A549 (cell line): ENCODE results near the gene ASB1. TPM values are rescaled to one million over a fixed set of nuclear protein-coding genes. Genes with fewer than 3 reads are reported as not detected.

ENCODE experiments used
- ATAC-seq, 2 experiments: fragments of 200-7000 bp in 1 of 2; fragments of >200 bp in 1 of 2; cut with Nextera tagmentation in 1 of 2; cut with Tn5 transposase in 1 of 2; 3 replicates each; pipeline versions ENCODE4 v1.8.0 to v1.9.1; 2018 to 2020; ENCODE audit warnings: mild to moderate bottlenecking in 1 of 2, moderate library complexity in 1 of 2
- CTCF ChIA-PET: fragments of 300-600 bp; sonication (Branson Sonifier 250); formaldehyde crosslinking; extraction: SDS; loops from one replicate; lab custom pipeline; 2021; ENCODE audit warnings: antibody characterized with exemption, inconsistent platforms; lab: Yijun Ruan, JAX
- POLR2A ChIA-PET: fragments of 350-600 bp; formaldehyde crosslinking; extraction: SDS; loops from one replicate; lab custom pipeline; 2021; ENCODE audit warnings: antibody characterized with exemption, inconsistent platforms; lab: Yijun Ruan, JAX
- DNase-seq, 2 experiments: peaks; one replicate each; pipeline versions ENCODE4 v3.0.0 to v3.0.0-alpha.2; 2011 to 2016; ENCODE audit warnings: low read depth in 1 of 2, low spot score in 1 of 2
- FAIRE-seq: peaks from 2 replicates; lab custom pipeline; 2011; peaks lifted over from hg19 to GRCh38; lab: Jason Lieb, UNC
- H3K27ac ChIP-seq, 2 experiments: fragments of >200 bp; sonication (Bioruptor Twin); formaldehyde crosslinking; 3 replicates each; pipeline ENCODE4 v1.5.1; 2016 to 2017
- H3K4me1 ChIP-seq: fragments of >200 bp; sonication (Bioruptor Twin); formaldehyde crosslinking; 3 replicates; pipeline ENCODE4 v1.6.1; 2016
- H3K4me2 ChIP-seq: fragments of >200 bp; sonication (Bioruptor Twin); formaldehyde crosslinking; 3 replicates; pipeline ENCODE4 v1.6.1; 2016
- H3K4me3 ChIP-seq: fragments of >200 bp; sonication (Bioruptor Twin); formaldehyde crosslinking; 3 replicates; pipeline ENCODE4 v1.5.1; 2016
- H3K9me3 ChIP-seq: fragments of >200 bp; sonication (Bioruptor Twin); formaldehyde crosslinking; 3 replicates; pipeline ENCODE4 v1.6.1; 2016
- CEBPB ChIP-seq, 2 experiments: fragments of >200 bp in 1 of 2; sonication (Bioruptor Twin) in 1 of 2; formaldehyde crosslinking in 1 of 2; IDR thresholded peaks; 2 replicates each; pipeline ENCODE4 v1.6.1; 2012 to 2016
- FOSB ChIP-seq: fragments of 250-450 bp; sonication (Bioruptor Pico); IDR thresholded peaks from 2 replicates; pipeline ENCODE4 v1.5.0; 2020; ENCODE audit warnings: mild to moderate bottlenecking, moderate library complexity
- HOXA7 ChIP-seq: fragments of 250-450 bp; sonication (Bioruptor Pico); IDR thresholded peaks from 2 replicates; pipeline ENCODE4 v1.5.0; 2020; ENCODE audit warnings: mild to moderate bottlenecking, moderate library complexity
- HOXB5 ChIP-seq: fragments of 250-450 bp; sonication (Bioruptor Pico); IDR thresholded peaks from 2 replicates; pipeline ENCODE4 v1.5.0; 2020; ENCODE audit warnings: mild to moderate bottlenecking, moderate library complexity
- KDM5A ChIP-seq: fragments of 200-600 bp; sonication (generic); IDR thresholded peaks from 2 replicates; pipeline ENCODE4 v1.6.1; 2016; ENCODE audit warnings: antibody characterized with exemption, mild to moderate bottlenecking
- MAX ChIP-seq: IDR thresholded peaks from 2 replicates; pipeline ENCODE4 v1.6.1; 2012
- POLR2A ChIP-seq: IDR thresholded peaks from 2 replicates; pipeline ENCODE4 v1.6.1; 2012; ENCODE audit warnings: mild to moderate bottlenecking, low read length
- POLR2AphosphoS2 ChIP-seq: conservative IDR thresholded peaks from 2 replicates; pipeline ENCODE4 v1.6.1; 2012; ENCODE audit warnings: low read length, improper control_type of control experiment, inconsistent platforms
- REST ChIP-seq: fragments of 200-600 bp; sonication (generic); IDR thresholded peaks from 2 replicates; pipeline ENCODE4 v1.6.1; 2016; ENCODE audit warnings: antibody characterized with exemption, mild to moderate bottlenecking, moderate library complexity
- TFCP2L1 ChIP-seq: fragments of 250-450 bp; sonication (Bioruptor Pico); IDR thresholded peaks from 2 replicates; pipeline ENCODE4 v1.5.0; 2021; ENCODE audit warnings: mild to moderate bottlenecking
- USF2 ChIP-seq: fragments of 450-650 bp; IDR thresholded peaks from 2 replicates; pipeline ENCODE4 v1.6.1; 2014; ENCODE audit warnings: antibody characterized with exemption
- ZFP36 ChIP-seq: fragments of 450-650 bp; IDR thresholded peaks from 2 replicates; pipeline ENCODE4 v1.6.1; 2014; ENCODE audit warnings: borderline replicate concordance; ENCODE audit not compliant: partially characterized antibody
- ZSCAN20 ChIP-seq: fragments of 250-450 bp; sonication (Bioruptor Pico); IDR thresholded peaks from 2 replicates; pipeline ENCODE4 v1.8.0; 2022; ENCODE audit warnings: mild to moderate bottlenecking, moderate library complexity
- WGBS: methylation state at CpG from one replicate; pipeline ENCODE4 v1.1.6; 2017; ENCODE audit errors: missing lambda C conversion rate; 5-methylcytosine and 5-hydroxymethylcytosine counted together
- polyA plus RNA-seq, 4 experiments: library from polyadenylated mRNA; depleted of rRNA in 3 of 4; stranded (reverse); fragments of >200 nt; fragmentation: RNase III in 1 of 4; extraction: RNeasy Plus Mini Kit Qiagen cat#74134 plus additional on column Dnase treatment in 1 of 4; gene quantifications; 2 replicates in 3 of 4; 3 replicates in 1 of 4; pipeline ENCODE4 v1.2.3, GENCODE V29; 2011 to 2017
- TF ChIP-seq, protein P1 (sequence below): fragments of 250-450 bp; sonication (Bioruptor Pico); IDR thresholded peaks from 2 replicates; pipeline ENCODE4 v1.5.0; 2020; ENCODE audit warnings: low read depth, mild to moderate bottlenecking, moderate library complexity

ASB1 gene
- polyA plus RNA-seq, 2 of the 4 experiments (the other 2 are of a cell fraction), result 24.6 to 42.7 TPM

GRCh38 chr2:238450440-238450861, 23.7 kb downstream of the ASB1 start:
- DNase-seq (no peak), ATAC-seq (no peak)
- peaks cover 4% of the 10 kb centered on the region; the same call in 1 of the 3 replicates for H3K9me3 ChIP-seq
- CTCF ChIA-PET, result interaction anchor here (0.8 kb wide), 1 partner anchor 234 kb away, joined by 3 read pairs; no protein-coding TSS in a partner anchor
- TF ChIP-seq TFCP2L1 (CRISPR knock-in tag) (no peak), MAX (no peak), ZSCAN20 (no peak), REST (no peak)
- TF ChIP-seq, all 56 proteins: peak for 0
- POLR2A ChIA-PET, result no interaction called here
- no peak overlapping the region for H3K27ac ChIP-seq
- peaks cover 5% of the 10 kb centered on the region; the same call in 1 of the 3 replicates for H3K4me1 ChIP-seq
- no peak overlapping the region for H3K4me3 ChIP-seq
- H3K4me2 ChIP-seq, result no peak overlapping the region
- no peak for FAIRE-seq
- WGBS, result 91% methylated on average over 11 of the region's 11 CpGs

DNA sequence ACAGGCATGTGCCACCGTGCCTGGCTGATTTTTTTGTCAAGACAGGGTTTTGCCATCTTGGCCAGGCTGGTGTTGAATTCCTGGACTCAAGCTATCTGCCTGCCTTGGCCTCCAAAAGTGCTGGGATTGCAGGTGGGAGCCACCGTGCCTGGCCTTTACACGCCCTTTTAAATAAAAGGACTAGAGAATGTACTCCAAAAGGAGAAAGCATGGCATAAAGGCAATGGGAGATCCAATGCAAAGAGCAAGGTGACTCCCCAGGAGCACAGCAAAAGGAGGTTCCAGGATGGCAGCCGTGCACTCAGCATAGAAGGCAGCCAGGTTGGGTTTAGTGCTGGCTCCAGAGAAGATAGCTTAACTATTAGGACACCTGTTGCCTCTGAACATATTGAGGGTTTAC, 27.1 kb downstream of the ASB1 start:
- WGBS, result 75% methylated on average over 4 of the region's 4 CpGs
- DNase-seq (no peak), FAIRE-seq (no peak), ATAC-seq (no peak)
- Histone ChIP-seq H3K4me3 (no peak overlapping the region), H3K4me2 (no peak overlapping the region), H3K9me3 (peaks cover 18% of the 10 kb centered on the region; the same call in 1 of the 3 replicates), H3K4me1 (peaks cover 5% of the 10 kb centered on the region; the same call in 1 of the 3 replicates)
- CTCF ChIA-PET, result interaction anchor here (1.0 kb wide), 1 partner anchor 96 kb away, joined by 4 read pairs; no protein-coding TSS in a partner anchor
- TF ChIP-seq FOSB (CRISPR knock-in tag) (no peak), POLR2A (no peak)
- TF ChIP-seq, protein P1, sequence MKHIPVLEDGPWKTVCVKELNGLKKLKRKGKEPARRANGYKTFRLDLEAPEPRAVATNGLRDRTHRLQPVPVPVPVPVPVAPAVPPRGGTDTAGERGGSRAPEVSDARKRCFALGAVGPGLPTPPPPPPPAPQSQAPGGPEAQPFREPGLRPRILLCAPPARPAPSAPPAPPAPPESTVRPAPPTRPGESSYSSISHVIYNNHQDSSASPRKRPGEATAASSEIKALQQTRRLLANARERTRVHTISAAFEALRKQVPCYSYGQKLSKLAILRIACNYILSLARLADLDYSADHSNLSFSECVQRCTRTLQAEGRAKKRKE (CRISPR knock-in tag), result no peak
- TF ChIP-seq, all 56 proteins: peak for 0
- no peak overlapping the region for H3K27ac ChIP-seq
- POLR2A ChIA-PET, result no interaction called here

DNA sequence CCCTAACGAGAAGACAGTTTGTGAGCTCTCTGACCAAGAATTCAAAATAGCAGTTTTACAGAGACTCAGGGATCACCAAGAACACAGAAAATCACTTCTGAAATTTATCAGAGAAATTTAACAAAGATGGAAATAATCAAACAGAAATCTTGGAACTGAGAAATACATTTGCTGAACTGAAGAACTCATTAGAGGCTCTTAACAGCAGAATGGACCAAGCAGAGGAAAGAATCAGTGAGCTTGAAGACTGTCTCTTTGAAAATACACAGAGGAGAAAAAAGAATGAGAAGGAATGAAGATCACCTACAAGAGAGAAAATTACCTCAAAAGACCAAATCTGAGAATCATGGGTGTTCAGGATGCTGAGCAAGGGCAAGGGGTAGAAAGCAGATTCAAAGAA, 29.7 kb downstream of the ASB1 start:
- Histone ChIP-seq H3K4me3 (no peak overlapping the region), H3K4me1 (no peaks in the 10 kb centered on the region), H3K4me2 (no peak overlapping the region), H3K9me3 (peaks cover 18% of the 10 kb centered on the region; the same call in 1 of the 3 replicates), H3K27ac (no peak overlapping the region)
- no peak for FAIRE-seq
- 34% methylated on average over 1 of the region's 1 CpG for WGBS
- ChIA-PET POLR2A (no interaction called here), CTCF (interaction anchor here (1.0 to 1.7 kb wide), 3 partner anchors 11 to 329 kb away, joined by 3 to 7 read pairs (median 3); no protein-coding TSS in a partner anchor)
- no peak for TF ChIP-seq HOXA7 (CRISPR knock-in tag)
- no peak for TF ChIP-seq USF2
- TF ChIP-seq ZFP36, result no peak
- TF ChIP-seq POLR2AphosphoS2, result no peak
- TF ChIP-seq HOXB5 (CRISPR knock-in tag), result no peak
- no peak for TF ChIP-seq FOSB (CRISPR knock-in tag)
- no peak for TF ChIP-seq CEBPB (IDR thresholded peaks at IDR 0.05)
- TF ChIP-seq ZSCAN20, result no peak
- TF ChIP-seq KDM5A, result no peak
- ATAC-seq, result no peak
- no peak for DNase-seq
